Mesothelial cell of epicardium (in vitro differentiated cells): ENCODE results near the gene FN3KRP. TPM values are rescaled to one million over a fixed set of nuclear protein-coding genes. Genes with fewer than 3 reads are reported as not detected.

Experiments used
- DNase-seq, 2 experiments: peaks; one replicate each; pipeline ENCODE4 v3.0.0; 2021; ENCODE audit warnings: low spot score in 2 of 2; ENCODE audit not compliant: unreplicated experiment in 2 of 2
- H3K27ac Mint-ChIP-seq: 2 replicates; pipeline ENCODE4 v1.8.0; 2021; ENCODE audit warnings: mixed read lengths
- H3K27me3 Mint-ChIP-seq: 2 replicates; pipeline ENCODE4 v1.8.0; 2021; ENCODE audit warnings: low read depth, mixed read lengths
- H3K36me3 Mint-ChIP-seq: 2 replicates; pipeline ENCODE4 v1.8.0; 2021; ENCODE audit warnings: mixed read lengths
- H3K4me1 Mint-ChIP-seq: 2 replicates; pipeline ENCODE4 v1.8.0; 2021; ENCODE audit warnings: mixed read lengths
- H3K4me3 Mint-ChIP-seq: 2 replicates; pipeline ENCODE4 v1.8.0; 2021; ENCODE audit warnings: mild to moderate bottlenecking, moderate library complexity, mixed read lengths
- H3K9me3 Mint-ChIP-seq: 2 replicates; pipeline ENCODE4 v1.8.0; 2021; ENCODE audit warnings: mixed read lengths
- CTCF ChIP-seq: fragments of 200-600 bp; sonication (generic); IDR thresholded peaks from one replicate; pipeline ENCODE4 v1.5.0; 2021; ENCODE audit warnings: antibody characterized with exemption; ENCODE audit not compliant: unreplicated experiment
- total RNA-seq: library from RNA; stranded (reverse); gene quantifications from 3 replicates; pipeline ENCODE4 v1.2.1, GENCODE V29; 2021

The FN3KRP gene
- total RNA-seq, 1 donor from 2014 or later: 30.3 TPM

DNA sequence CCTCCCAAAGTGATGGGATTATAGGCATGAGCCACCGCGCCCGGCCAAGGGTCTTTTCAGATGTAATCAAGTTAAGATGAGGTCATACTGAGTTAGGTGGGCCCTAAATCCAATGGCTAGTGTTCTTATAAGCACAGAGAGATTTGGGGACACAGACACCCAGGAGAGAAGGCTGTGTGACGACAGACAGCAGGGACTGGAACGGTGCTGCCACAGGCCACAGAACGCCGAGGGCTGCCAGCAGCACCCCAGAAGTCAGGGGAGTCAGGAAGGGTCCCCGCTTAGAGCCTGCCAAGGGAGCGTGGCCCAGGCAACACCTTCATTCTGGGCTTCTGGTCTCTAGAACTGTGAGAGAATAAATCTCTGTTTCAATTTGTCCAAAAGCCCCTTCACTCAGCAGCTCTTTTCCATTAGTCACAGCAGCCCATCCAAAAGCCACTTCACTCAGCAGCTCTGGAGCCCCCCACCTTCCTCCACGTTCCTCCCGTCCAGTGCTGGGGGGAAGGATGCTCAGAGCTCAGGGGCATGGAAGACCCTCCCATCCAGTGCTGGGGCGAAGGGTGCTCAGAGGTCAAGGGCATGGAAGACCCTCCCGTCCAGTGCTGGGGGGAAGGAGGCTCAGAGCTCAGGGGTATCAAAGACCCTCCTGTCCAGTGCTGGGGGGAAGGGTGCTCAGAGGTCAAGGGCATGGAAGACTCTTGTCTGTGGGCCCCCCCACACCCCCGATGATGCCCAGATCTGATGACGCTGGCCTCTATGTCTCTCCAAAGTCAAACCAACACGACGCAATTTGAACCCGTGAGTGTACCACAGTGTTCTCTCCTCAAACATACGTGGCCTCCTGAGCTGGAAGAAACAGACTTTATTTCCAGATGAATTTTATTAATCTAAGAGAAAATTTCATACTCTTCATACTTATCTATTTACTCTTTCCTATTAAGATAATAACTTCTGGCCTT, 29.9 kb upstream of the FN3KRP start:
- no peak overlapping the region for H3K4me3 Mint-ChIP-seq
- H3K4me1 Mint-ChIP-seq: peaks cover 15% of the 10 kb centered on the region
- no peaks in the 10 kb centered on the region for H3K27me3 Mint-ChIP-seq
- H3K36me3 Mint-ChIP-seq: peaks cover 18% of the 10 kb centered on the region
- peak overlapping the region; percentile 84 for H3K27ac Mint-ChIP-seq
- TF ChIP-seq CTCF: no peak
- H3K9me3 Mint-ChIP-seq: peaks cover 9% of the 10 kb centered on the region
- DNase-seq: no peak

DNA sequence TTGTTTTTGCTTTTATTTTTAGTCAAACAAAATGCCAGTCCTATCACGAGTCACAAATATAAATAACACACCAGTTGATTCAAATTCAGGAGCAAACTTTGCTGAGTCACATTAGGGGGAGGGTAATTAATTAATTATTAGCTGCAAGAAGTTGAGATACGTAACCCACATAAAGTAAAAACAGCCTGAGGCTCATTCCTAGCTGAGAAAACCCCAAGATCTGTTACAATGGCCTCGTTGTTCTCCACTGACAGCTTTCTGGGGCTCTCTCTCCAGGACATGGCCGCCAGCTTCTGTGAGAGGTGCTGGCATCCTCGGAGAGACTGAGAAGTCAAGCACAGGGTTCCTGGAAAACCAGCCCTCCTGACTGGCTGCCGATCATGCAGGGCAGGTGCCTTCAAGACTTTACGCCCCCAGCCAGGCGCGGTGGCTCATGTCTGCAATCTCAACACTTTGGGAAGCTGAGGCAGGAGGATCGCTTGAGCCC, 29.1 kb upstream of the FN3KRP start:
- DNase-seq: no peak
- TF ChIP-seq CTCF: no peak
- Mint-ChIP-seq H3K4me3 (no peak overlapping the region), H3K4me1 (peaks cover 15% of the 10 kb centered on the region), H3K36me3 (peaks cover 11% of the 10 kb centered on the region), H3K27me3 (no peaks in the 10 kb centered on the region), H3K27ac (peak overlapping the region; percentile 76), H3K9me3 (peaks cover under 1% of the 10 kb centered on the region)

- DNase-seq: no peak
- H3K27me3 Mint-ChIP-seq: no peaks in the 10 kb centered on the region
- no peak for TF ChIP-seq CTCF
- H3K27ac Mint-ChIP-seq: no peak overlapping the region
- H3K4me1 Mint-ChIP-seq: peaks cover 15% of the 10 kb centered on the region
- H3K9me3 Mint-ChIP-seq: no peaks in the 10 kb centered on the region
- no peak overlapping the region for H3K4me3 Mint-ChIP-seq
- peaks cover 8% of the 10 kb centered on the region for H3K36me3 Mint-ChIP-seq
Measured at GRCh38 chr17:82687871-82688270, 28.6 kb upstream of the FN3KRP start.

DNA sequence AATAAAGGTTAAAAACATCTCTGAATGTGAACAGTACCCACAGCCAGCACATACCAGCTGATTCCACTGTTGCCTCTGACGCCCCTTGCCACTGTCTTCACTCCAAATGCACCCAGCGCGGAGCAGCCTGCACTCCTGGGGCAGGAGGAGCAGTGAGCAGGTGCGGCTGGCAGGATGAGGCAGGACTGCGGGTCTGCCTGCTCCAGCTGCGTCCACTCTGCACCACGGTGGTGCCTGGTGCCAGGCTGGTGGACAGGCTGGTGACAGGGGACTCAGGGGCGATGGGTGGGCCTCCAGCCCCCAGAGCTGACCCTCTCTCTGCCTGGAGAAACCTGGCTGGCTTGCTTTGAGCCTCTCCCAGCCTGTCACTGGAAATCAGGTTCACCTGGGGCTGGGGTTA, 27.4 kb upstream of the FN3KRP start:
- no peak for DNase-seq
- TF ChIP-seq CTCF: no peak
- peaks cover 3% of the 10 kb centered on the region for H3K9me3 Mint-ChIP-seq
- H3K4me1 Mint-ChIP-seq: peaks cover 15% of the 10 kb centered on the region
- H3K27me3 Mint-ChIP-seq: no peaks in the 10 kb centered on the region
- no peak overlapping the region for H3K27ac Mint-ChIP-seq
- peaks cover 13% of the 10 kb centered on the region for H3K36me3 Mint-ChIP-seq
- no peak overlapping the region for H3K4me3 Mint-ChIP-seq

- DNase-seq: no peak
- peaks cover 15% of the 10 kb centered on the region for H3K4me1 Mint-ChIP-seq
- peaks cover 10% of the 10 kb centered on the region for H3K9me3 Mint-ChIP-seq
- H3K36me3 Mint-ChIP-seq: peaks cover 19% of the 10 kb centered on the region
- TF ChIP-seq CTCF: no peak
- no peak overlapping the region for H3K27ac Mint-ChIP-seq
- H3K27me3 Mint-ChIP-seq: peaks cover under 1% of the 10 kb centered on the region
- no peak overlapping the region for H3K4me3 Mint-ChIP-seq
Measured at GRCh38 chr17:82690786-82691489, 25.6 kb upstream of the FN3KRP start.
